GM12873 (cell line): ENCODE measurements around the gene ASF1B.

Source experiments
- TF ChIP-seq, protein P1 (sequence below): IDR thresholded peaks from 2 replicates; pipeline ENCODE4 v1.5.1; 2012; ENCODE audit warnings: low read depth, mild to moderate bottlenecking, moderate library complexity, low read length, control low read depth; ENCODE audit not compliant: insufficient read depth; ENCODE audit errors: missing control alignments

Gene ASF1B

DNA sequence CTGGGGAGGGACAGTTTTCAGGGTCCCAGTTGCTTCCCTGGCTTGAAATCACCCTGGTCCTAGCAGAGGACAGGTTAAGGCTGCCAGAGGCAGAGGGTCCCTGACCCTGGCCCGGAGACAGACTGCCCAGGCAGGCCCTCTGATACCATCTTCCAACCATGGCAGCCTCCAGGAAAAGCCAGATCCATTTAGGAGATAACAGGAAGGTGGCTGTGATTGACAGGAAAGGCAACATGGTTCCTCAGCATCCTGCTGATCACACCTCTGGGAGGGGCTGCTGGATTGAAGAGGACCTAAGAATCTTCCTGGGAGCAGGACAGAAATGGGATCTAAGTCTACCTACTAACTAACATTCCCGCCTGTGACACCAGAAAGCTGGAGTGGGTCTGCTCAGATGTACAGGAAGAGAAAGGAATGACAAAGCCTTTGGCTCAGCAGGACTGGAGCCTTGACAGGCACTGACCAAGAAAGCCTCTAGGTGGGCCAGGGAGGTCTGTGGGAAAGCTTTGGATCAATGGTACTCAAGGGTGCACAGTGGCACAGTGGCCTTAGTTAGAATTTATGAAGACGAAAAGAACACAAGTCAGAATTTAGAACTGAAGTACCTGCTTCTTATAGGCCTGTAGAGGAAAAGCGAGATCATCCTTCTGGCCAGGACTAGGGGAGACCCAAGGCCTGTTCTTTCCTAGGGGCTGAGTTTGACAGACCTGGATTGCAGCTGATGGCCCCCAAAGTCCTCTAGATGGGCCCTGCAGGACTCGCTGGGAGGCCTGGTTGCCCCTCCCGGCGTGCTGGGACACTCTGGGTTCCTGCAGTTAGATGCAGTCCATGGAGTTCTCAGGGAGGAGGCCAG, 16.5 kb downstream of the ASF1B start:
- TF ChIP-seq, protein P1, sequence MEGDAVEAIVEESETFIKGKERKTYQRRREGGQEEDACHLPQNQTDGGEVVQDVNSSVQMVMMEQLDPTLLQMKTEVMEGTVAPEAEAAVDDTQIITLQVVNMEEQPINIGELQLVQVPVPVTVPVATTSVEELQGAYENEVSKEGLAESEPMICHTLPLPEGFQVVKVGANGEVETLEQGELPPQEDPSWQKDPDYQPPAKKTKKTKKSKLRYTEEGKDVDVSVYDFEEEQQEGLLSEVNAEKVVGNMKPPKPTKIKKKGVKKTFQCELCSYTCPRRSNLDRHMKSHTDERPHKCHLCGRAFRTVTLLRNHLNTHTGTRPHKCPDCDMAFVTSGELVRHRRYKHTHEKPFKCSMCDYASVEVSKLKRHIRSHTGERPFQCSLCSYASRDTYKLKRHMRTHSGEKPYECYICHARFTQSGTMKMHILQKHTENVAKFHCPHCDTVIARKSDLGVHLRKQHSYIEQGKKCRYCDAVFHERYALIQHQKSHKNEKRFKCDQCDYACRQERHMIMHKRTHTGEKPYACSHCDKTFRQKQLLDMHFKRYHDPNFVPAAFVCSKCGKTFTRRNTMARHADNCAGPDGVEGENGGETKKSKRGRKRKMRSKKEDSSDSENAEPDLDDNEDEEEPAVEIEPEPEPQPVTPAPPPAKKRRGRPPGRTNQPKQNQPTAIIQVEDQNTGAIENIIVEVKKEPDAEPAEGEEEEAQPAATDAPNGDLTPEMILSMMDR: no peak

DNA sequence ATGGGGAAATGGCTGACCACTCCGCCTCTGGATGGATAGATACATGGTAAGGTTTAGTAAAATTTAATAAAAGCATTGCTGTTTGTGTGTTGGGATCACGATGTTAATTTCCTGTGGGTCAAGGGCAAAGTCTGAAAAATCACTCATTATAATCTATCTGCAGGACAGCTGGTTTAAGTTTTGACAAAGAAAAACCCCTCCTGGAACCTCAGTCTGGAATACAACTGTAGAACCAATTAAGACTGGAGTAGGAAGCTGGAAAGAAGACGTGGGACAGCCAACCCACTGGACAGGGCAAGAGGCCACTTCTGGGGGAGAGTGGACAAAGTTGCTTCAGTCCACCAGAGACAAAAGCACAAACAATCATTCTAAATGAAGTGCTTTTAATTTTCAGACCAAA, 17.2 kb downstream of the ASF1B start:
- TF ChIP-seq, protein P1: no peak

DNA sequence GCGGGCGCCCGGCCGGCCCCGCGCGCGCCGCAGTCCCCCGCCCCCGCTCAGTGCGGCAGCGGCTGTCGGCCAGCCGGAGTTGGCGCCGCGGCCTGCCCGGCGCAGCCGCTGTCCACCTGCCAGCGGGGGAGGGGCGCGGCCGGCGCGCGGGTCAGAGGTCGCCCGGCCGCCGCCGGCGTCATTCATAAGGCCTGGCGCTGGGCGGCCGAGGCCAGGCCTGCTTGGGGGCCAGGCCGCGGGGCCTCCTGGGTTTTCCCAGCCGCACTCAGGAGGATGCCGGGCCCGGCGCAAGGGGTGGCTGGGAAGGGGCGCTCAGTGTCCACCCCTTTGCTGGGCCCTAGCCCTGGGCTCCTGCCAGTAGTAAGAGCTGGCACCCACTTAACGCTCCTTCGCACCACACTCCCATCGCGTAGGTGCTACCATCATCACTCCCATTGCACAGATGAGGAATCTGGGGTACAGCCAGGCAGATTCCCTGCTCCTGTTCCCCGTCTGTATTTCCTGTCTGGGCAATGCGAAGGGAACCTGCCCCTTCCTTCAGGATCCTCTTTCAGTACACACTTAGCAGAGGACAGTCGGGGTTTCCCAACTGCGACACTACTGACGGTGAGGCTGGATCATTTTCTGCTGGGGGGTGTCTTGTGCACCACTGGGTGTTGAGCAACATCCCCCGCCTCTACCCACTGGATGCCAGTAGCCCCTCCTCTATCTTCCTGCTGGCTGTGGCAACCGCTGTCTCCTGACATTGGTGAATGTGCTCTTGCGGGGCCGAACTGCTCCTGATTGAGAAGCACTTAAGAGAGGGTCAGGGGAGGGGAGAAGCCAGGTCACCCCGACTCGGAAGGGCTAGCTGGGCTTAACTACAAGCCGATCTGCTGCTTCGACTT, 18.0 kb downstream of the ASF1B start:
- TF ChIP-seq, protein P1: no peak

DNA sequence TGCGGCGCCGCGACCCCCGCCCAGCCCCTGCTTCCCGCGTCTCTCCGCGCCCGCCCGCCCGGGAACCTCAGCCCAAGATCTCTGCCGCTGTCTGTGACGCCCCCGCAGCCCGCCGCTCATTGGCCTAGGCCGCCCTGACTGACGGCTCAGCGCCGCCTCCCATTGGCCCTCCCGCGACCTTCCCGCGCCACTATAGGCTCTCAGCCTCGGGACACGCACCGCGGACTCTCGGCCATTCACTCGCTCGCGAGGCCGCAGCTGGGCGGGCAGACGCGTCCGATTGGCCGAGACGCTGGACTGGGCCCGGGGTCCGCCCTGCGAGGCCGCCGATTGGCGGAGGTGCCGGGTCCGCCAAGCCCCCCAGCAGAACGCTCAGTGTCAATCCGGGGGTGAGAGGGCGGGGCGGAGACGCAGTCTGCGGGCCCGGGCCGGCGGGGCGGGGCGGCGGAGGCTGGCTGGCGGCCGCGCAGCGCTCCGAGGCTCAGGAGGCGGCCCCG, 18.7 kb downstream of the ASF1B start, which contains the start of gene PRKACA:
PRKACA (minus strand) TSS at position 95 of the 497 bp plus-strand sequence. CDS start 215 bp downstream, outside the sequence.
- TF ChIP-seq, protein P1: no peak

DNA sequence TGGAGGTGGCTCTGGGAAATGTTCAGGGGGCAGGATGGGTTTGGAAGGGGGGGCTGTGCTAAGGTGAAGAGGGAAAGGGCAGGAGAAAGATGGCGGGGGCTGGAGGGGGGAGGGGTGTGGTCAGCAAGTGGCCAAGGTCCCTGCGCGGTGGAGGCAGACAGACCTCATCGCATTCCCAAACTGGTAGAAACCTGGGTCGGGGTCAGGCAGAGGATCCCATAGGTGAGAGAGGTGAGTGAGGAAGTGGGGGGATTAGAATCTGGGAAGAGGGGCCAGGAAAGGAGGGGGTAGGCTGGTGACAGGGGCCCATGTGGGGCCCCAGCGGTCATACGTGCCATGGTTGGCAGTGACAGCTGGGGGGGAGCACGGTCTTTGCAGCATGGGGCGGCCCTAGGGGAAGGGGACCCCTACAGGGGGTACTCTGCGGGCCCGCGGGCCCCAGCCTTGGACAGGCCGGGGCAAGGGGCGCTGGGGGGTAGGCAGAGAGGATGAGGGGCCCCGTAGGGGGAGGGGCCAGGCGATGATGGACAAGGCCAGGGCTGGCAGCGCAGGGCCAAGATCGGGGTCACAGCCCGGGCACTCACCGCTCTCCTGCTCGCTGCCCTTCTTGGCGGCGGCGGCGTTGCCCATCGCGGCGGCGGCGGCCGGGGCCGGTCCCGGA, 19.3 kb downstream of the ASF1B start:
- TF ChIP-seq, protein P1: no peak

DNA sequence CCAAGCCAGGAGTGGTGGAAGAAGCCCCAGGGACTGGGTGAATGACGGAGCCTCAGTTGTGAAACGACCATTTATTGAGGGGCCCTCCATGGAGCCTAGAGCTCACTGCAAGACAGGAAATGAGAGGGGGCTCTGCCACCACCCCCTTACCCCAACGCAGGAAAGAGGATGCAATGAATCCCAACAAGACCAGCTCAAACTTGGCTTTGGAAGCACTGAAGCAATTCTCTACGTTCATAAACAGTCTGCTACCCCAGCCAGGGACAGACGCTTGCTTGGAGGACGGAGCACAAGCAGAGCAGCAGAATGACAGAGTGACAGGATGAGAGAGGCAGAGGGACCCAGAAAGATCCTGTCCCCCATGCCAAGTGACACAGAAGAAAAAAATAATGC, 19.9 kb downstream of the ASF1B start:
- TF ChIP-seq, protein P1: no peak
